Middle frontal gyrus (tissue), 1 donor: ENCODE data around the gene GABRA6.
"Not testable (repeated sequence)": the region's sequence is repeated elsewhere in the genome, so short reads cannot be mapped to it uniquely, and the experiment has no call there.

Experiments used
- DNase-seq: peaks from one replicate; pipeline ENCODE4 v3.0.0-alpha.2; 2015; ENCODE audit warnings: low spot score; ENCODE audit errors: extremely low spot score

GABRA6 gene

DNA sequence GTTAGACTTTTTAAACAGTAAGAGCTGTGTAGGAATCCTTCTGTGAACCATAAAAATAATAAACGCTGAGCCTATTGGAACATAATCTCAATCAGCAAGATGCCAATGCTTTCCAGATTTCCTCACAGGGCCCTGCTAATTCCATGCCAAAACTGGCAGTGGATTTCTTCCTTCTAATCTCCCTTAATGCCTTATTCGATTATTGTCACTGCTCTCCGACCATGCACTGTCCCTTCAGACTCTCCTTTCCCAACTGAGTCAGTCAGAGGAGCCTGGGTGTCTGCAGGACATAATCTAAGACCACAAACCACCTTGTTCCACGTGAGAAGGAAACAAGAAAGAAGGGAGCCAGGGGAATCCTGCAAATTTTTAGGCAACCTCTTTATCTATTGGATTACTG is at the start of gene GABRA6:
GABRA6 (plus strand) TSS at position 261 of the 400 bp plus-strand sequence. CDS start 269 bp downstream, outside the sequence.
- DNase-seq = no peak

DNA sequence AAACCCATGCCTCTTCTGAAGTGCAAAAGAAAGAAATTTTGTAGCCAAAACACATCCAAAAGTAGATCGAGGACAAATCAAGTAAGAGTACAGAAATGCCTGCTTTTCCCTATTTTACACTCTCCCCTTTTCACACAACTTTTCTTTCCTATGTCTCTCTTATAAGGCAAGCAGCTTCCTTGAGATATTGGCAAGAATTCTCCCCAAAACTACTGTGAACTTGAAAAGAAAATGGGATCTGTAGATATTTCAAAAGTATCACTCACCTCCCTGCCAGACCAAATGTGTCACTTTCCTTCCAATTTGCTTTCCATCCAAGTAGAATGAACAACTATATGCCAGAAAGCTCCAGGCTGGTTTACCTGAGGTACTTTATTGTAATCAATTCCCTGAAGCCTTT is 47.9 kb upstream of the GABRA6 start:
- DNase-seq = no peak

DNA sequence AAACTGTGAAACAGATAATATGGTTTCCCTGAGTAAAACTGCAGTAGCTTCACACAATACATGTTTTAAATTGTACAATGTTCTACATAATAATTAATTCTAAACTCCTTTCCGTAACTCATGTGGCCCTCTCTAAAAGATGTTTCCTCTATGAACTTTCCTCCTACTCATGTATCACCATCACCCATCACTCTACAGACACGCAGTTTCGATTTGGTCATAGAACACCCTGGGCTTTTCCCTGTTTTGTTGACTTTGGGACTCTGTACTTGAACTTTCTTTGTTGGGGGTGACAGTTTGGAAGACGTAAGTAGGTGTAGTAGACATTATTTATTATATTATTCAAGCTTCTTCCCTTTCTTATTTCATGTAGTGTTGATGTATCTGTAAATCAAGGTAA is 44.1 kb upstream of the GABRA6 start:
- DNase-seq = no peak

DNA sequence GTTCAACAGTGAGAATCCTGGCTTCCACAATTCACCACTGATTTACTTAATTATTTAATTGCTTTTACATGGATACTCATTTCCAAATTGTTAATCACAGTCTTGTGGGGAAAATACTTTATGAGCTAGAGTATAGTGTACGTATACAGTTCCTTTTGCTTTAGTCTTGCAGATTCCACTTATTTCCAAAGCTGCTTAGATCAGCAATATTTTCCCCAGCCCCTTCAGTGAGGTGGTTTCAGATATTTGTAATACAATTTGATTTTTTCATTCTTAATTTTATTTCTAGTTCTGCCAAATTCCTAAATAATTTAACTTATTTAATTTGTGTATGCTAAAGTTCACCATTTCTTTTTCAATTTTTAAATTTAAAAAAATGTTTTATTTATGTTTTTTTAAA is 40.3 kb upstream of the GABRA6 start:
- no peak for DNase-seq

DNA sequence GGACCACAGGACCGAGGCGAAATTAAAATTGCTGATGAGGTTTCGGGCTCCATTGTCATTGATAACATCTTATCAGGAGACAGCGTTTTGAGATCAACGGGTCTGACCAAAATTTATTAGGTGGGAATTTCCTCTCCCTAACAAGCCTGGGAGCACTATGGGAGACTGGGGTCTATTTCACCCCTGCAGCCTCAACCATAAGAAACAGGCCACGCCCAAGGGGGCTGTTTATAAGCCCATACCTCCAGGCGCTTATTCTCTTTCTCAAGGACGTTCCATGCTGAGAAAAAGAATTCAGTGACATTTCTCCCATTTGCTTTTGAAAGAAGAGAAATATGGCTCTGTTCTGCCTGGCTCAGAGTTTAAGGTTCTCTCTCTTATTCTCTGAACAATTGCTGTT is 33.6 kb upstream of the GABRA6 start:
- DNase-seq = not testable (repeated sequence)

DNA sequence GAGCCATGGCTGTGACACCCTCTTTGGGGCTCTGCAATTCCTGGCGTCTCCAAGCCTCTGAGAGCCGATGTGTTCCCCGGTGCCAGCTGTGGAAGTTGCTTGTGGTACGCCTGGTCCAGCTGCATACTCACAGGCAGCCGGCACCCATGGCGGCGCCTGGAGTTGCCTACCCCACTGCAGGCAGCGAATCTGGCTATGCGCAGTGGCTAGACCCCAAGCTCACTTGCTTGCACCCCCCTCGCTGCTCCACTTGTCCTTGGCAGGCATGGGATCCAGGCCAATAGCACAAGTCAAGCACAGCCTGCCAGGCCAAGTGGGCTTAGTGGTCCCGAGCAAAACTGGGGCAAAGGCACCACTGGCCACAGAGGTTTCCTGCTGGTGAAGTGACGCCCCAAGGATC is 24.7 kb upstream of the GABRA6 start:
- DNase-seq = no peak

DNA sequence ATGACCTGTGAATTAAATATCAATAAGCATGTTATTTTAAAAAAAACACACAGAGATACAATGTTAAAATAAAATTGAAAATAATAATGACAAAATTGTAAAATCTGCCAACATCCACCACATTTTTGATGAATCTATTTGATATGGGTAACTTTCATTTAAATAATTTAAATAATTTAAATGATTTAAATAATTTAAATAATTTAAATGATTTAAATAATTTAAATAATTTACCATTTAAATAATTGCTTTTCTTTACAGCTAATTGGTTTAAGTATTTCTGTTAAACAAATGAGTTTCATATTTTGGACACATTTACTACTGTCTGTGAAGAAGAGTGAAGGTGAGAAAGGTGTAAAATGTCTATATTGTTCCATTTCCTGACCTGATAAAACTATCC is 22.1 kb upstream of the GABRA6 start:
- DNase-seq = no peak

DNA sequence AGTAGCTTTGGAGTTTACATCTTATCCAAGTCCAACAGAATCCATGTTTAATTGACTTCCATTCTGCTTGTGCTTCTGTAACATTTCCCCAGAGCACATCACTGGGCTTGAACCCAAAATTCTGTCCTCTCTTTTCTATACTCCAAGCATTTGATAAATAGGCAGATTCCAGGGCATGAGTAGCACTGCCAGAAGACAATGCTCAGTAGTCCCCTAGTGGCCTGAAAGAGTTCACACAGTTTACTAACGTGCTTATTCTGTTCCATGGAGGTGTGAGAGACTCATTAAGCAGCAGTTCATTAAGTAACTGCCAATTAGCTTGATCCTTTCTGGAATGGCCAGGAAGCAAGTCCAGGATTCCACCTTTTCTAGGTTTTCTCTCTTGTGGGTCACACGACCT is 9.4 kb upstream of the GABRA6 start:
- DNase-seq = no peak

DNA sequence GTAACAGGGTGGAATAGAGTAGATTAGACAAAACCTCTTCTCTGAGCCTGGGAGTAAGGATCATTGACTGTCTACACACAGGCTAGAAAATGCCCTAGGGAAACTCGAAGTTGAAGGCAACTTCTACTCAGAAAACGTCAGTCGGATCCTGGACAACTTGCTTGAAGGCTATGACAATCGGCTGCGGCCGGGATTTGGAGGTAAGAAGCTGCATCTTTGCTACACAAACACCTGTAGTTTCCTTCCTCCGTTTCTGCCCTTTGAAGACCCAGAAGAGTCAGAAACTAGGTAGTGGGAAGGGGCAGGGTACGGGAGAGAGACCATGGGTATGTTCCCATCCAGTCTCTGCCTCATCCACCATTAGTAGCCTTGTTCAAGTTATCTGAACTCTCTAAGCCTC is 628 bp downstream of the GABRA6 start:
- DNase-seq = no peak

DNA sequence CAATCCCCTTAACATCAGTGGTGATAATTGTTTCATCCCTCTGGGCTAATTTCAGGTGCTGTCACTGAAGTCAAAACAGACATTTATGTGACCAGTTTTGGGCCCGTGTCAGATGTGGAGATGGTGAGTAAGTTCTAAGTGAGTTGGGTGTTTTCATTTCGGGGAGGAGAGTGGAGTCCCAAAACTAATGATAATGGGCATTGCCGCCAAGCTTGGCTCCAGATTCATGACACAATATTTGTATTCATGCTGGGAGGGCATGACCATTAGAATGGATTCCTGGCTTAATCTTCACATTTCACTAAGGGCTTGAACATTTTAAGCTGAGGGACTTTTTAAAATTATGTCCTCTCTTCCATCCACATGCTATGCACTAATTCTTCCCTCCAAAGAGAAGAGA is 1.4 kb downstream of the GABRA6 start:
- DNase-seq = no peak

DNA sequence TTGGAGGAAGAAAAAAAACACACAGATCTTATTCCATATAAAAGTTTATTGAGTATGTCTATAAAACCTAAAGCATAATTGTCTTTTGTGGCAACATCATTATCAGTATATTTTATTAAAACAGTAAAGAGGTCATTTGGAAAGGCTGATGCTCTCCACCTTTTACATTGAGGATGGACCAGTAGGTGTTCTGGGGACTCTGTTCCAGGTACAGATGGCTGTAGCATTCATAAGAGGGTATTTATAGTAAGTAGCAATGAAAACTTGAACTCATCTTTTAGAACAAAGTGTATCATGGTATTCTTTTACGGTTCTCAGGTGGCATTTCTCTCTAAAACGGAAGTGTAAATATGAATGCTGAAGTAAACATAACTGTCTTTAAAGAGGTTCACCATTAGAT is 1.8 kb downstream of the GABRA6 start:
- no peak for DNase-seq

DNA sequence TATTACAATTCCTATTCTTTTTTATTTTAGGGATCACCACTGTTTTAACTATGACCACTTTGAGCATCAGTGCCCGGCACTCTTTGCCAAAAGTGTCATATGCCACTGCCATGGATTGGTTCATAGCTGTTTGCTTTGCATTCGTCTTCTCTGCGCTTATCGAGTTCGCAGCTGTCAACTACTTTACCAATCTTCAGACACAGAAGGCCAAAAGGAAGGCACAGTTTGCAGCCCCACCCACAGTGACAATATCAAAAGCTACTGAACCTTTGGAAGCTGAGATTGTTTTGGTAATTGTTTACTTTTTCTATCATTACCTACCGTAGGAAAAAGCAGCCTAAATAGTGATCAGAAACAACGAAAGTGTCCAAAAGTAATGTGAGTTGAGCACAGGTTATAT is 6.4 kb downstream of the GABRA6 start:
- no peak for DNase-seq

DNA sequence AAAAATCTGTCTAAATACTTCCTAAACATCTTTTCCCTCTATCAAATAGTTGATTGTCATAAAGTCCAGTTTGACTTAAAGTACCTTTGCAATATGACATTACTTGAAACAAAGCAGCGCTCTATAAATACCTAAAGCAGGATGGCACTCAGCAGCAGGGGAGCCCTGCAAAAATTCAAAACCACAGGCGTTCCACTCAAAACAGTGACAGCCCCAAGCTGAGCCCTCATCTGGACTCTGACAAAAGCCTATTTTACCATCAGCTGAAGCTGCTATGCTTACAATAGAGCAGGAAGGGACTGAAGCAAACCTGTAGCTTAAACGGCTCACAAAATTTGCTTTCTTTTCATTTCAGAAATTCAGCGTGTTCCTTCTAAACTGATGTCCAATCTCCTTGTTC is 11.5 kb downstream of the GABRA6 start:
- DNase-seq = no peak

DNA sequence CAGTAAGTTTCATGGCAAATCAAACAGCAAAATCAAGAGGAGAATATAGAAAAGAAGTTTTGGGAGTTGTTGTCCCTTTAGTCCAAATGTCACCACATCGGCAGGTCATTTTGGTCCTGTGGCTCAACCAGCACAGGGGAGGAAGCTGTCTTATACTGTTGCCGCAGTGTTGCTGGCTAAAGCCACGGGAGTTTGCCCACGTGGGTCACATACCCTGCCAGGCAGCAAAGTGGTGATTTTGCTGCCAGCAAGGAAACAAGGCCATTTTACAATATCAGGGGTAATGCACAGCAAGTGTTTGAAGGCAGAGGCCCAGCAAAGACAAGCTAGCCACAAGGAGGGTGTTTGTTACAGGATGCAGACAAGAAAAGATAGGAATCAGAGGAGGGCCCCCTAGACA is 14.5 kb downstream of the GABRA6 start:
- DNase-seq = no peak

DNA sequence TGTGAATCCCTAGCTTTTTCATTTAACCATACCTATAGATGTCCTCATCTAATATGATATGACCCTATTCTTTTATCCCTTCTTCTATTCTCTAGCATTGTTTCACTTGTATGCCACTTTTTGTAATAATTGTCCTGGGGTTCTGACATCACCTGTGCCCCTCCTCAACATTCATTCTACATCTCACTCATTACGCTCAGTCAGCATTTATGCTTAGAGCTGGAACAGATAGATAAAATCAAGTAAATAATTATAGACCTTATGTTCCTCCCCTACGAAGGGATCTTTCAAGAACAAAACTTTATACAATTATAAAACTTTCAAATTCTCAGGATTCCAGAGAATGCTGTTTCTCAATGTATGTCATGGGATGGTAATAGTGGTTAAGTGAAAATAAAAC is 18.0 kb downstream of the GABRA6 start:
- no peak for DNase-seq

DNA sequence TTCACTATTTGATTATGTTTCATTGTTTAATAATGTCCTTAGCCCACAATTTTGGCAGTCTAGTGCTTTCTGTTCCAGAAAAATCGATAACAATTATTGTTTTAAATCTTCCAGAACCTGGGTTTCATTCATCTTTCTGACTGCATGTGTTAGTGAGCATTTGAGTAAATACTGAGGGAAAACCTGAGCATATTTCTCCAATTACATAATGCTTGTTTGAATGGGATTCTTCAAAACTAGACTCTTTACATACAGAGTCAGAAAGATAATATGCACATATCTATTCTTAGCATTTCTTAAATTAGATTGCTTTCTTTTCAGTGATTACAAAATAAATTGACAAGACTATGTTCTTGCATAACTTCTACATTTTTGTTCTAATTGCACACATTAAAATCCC is 21.9 kb downstream of the GABRA6 start:
- no peak for DNase-seq

DNA sequence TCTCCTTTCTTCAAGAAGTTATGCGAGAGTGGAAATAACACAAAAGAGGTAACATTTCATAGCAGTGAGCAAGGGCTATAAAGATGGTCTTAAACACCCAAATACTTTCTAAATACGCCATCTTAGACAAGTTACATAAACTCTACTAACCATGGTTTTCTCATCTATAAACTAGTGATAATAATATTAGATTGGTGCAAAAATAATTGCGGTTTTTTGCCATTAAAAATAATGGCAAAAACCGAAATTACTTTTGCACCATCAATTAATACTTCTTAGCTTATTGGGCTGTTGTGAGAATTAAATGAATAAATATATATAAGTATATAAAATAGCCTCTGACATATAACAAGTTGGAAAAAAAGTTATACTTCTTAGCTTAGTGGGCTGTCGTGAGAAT is 23.7 kb downstream of the GABRA6 start:
- DNase-seq = no peak

DNA sequence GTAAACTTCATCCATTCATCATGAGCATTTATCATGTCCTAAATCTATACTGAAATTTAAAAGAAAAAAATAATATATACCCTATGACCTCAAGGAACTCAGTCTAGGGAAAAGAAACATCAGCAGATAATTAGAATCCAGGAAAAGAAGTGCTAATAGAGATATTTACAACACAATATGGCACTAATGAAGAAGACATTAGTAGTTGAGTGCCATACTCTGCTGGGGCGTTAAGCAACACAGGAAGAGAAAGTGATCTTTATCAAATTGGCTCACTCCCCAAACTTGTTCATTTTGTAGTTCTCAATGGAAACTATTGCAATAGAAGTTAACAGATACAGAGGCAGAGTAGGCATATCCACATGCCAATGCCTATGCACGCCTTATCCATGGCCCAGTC is 27.5 kb downstream of the GABRA6 start:
- DNase-seq = no peak

DNA sequence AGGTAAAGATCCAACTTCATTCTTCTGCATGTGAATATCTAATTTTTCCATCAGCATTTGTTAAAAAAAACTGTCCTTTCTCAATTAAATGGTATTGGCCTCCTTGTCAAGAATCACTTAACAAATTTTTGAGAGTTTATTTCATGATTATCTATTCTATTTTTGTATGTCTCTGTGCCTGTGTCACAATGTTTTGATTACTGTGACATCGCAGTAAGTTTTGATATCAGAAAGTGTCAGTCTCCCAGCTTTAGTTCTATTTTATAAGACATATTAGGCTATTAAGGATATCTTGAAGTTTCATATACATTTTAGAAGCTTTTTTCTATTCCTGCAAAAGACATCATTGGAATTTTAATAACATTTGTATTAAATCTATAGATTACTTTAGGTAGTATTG is 33.6 kb downstream of the GABRA6 start:
- no peak for DNase-seq

DNA sequence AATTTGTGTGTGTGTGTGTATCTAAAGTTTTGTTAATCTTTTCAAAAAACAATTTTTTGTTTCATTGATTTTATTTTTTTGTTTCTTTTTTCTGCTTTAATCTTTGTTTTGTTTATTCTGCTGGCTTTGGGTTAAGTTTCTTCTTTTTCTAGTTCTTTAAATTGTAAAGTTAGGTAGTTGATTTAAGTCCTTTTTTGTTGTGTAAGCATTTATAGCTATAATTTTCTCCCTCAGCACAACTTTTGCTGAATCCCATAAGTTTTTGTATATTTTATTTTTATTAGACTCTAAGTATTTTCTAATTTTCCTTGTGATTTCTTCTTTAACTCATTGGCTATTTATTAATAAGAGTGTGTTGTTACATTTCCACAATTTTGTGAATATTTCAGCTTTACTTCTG is 34.9 kb downstream of the GABRA6 start:
- no peak for DNase-seq

DNA sequence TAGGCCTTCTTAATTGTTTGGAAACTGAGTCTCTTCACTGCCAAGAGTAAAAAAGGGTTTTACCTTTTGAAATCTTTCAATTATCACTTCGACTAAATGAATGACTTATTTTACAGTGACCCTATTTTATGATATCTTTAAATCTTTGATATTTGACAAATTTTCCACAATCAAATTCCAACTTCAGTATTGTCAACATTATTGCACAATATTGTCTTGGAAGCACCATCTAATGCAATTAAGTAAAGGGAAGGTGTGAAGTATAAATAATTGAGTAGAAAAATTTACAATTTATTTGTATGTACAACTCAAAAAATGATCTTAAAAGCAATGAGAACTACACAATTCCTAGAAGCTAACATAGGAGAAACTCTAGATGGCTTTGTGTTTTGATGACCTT is 49.2 kb downstream of the GABRA6 start:
- no peak for DNase-seq

DNA sequence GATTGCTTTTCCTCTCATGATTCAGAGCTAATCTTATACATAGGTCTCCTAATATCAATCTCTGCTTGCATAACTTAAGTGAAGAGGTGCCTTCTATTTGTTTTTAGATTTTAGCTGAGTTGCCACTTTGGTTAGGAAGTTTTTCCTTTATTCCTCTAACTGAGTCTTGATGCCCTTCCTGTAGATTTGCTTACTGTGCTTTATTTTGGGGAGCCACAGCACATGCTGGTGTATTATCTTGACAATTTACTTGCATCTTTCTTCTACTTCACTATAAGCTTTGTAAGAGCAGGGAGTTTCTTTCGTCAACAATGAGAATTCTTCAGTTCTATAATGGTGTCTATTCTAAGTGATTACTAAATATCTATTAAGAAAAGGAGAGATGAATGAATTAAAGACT is 54.9 kb downstream of the GABRA6 start:
- no peak for DNase-seq

DNA sequence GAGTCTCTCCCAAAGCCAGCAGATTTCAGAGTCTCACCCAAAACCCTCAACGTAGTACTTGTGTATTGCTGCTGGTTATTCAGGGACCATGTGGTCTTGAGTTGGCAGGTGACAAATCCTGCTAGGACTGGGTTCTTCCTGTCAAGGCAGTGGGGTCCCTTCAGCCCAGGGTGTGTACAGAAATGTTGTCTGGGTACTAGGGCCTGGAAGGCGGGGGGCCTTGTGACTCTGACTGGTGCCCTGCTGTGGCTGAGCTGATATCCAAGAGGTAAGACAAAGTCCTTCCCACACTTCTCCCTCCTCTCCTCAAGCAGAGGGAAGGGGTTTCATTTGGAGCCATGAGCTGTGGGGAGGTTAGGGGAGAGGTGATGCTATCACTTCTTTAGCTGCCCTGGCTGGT is 58.8 kb downstream of the GABRA6 start:
- DNase-seq = no peak

DNA sequence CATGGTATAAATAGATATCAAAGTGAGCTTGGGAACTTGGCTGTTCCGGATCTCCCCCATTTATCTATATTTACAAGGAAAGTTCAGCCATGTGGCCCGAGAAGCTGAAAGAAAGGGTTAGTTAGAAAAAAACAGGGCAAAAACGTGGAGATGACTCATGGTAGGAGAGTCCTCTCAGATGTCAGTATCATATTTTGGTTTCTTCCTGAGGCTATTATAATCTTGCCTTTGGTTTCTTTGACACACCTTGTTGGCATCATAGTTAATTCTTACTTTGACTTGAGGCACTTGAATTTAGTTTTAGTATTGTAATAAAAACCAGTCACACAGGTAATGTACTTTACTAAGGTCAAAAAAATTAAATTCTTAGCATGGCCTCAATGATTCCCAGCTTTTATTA is 59.9 kb downstream of the GABRA6 start:
- DNase-seq = no peak

DNA sequence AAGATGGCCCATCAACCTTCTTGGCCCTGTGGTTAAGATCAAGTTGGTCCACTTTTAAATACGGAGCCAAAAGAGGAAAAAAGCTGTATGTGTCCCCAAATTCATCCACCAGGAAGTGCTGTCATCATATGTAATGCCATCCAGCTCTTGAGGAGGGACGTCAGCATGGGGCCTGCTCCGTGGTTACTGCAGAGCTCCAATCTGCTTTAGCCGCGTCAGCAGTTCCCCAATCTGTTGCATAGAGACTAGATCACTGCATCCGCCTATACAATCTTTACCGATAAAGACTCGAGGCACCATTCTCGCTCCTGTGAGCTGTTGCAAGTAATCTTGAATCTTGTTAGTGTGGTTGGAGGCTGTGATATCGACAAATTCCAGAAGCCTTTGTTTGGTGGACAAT is 65.7 kb downstream of the GABRA6 start:
- DNase-seq = no peak
